CD4-positive, alpha-beta T cell treated with Interleukin-15 for 4 hours (primary cell): ENCODE data around the gene MPO.

ENCODE experiments used
- DNase-seq: peaks from one replicate; pipeline ENCODE4 v3.0.0-alpha.2; 2020; ENCODE audit warnings: low spot score

Gene MPO

DNA sequence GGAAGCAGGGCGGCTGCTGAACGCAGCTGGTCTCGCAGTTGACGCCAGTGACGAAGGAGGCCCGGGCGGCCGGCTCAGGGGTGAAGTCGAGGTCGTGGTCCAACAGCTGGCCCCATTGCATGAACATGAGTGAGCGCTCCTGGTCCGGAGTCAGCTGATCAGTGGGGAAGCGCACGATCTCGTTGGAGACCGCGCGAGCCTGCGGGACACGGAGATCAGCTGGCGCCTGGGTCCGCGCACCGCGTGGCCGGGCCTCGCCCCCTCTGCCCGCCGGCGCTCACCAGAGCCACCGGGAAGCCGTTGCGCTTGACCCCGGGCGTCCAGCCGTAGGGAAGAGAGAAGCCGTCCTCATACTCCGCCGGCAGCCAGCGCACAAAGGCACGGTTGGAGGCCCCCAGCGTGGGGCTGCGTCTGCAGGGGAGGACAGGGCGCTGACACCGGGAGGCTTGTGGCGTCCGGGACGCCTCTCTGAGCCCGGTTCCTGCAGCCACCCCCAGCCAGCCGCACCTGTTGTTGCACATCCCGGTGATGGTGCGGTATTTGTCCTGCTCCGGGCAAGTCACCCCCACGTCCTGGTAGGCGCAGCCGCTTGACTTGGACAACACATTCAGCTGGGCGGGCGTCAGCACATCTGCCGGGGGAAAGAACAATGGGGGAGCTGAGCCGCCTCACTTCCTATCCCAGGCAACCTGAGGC is 1.6 kb downstream of the MPO start:
- no peak for DNase-seq

DNA sequence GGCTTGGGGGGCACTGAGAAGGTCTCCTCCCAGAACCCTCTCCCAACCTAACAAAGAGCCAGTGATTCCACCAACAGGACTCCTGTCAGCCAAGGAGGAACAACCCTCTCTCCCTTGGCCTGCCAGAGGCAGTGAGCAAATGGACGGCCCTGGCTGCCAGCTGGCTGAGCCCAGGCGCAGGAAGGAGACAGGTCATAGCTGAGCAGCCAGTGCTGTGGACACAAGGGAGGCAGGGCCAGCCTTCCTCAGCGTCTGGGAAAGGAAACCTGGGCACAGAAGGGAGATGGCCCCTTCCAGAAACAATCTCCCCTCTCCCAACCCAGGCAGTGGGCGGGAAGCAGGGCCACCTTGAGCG is 2.1 kb downstream of the MPO start:
- no peak for DNase-seq

DNA sequence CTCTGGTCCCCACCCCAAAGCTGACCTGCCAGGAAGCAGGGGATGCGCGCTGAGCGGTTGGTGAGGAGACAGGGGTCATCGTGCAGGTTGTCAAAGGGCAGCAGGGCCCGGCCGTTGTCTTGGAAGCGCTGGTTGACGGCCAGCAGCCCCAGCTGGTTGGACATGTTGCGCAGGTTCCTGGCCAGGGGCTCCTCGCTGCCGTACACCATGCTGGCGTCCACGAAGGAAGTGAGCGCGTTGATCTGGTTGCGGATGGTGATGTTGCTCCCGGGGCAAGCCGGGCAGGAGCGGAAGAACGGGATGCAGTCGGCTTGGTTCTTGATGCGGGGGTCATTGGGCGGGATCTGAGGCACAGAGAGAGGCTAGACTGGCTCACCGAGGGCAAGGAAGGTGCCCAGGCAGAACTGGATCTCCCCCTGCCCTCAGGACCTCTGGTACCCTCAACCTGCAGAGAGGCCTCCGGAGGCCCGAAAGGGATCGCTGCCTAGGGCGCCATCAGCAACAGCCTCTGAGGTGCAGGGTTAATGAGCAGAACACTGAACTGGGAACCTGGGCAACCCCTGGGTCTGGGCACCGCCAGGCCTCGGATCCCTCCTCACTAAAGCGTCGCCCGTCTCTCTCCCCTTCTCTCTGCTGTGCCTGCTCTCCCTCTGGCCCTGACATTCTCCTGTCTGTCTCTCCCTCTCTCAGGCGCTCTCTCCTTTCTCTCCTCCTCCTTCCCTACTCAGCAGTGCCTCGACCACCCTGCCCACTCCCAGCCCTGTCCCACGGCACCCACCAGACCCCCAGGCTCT is 2.7 kb downstream of the MPO start:
- no peak for DNase-seq

DNA sequence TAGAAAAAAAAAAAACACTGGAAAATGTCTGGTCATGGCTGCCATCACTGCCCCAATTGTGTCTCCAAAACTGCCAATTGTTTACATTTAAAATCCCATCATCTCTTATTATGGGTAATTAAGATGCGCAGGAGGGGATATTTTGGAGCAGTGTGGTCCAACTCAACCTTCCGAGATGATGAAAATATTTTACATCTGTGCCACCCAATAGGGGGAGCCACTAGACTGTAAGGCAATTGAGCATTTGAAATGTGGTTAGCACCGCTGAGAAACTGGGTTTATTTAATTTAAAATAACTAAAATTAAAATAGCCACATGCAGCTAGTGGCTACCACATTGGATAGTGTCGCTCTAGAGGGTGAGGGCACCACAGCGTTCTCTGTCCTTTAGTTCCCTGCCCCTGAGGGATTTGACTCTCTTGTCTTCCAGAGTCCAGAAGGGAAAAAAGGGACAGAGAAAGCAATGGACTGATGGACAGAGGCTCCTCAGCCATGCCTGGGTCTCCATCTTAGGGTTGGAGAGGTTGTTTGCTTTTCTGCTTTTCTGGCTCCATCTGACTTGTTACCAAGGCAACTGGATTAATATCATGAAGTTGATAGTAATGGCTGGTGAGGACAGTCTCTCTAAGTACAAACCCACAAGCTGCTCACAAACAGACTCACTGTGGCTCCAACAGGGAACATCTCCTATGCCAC is 3.5 kb downstream of the MPO start:
- peak; percentile 25 for DNase-seq

- DNase-seq: no peak
Measured at GRCh38 chr17:58276423-58276822, 4.3 kb downstream of the MPO start.

GRCh38 chr17:58275417-58275816 is 5.3 kb downstream of the MPO start:
- no peak for DNase-seq

GRCh38 chr17:58273453-58274104 is 7.2 kb downstream of the MPO start:
- no peak for DNase-seq

GRCh38 chr17:58272367-58273280 is 8.1 kb downstream of the MPO start:
- no peak for DNase-seq

DNA sequence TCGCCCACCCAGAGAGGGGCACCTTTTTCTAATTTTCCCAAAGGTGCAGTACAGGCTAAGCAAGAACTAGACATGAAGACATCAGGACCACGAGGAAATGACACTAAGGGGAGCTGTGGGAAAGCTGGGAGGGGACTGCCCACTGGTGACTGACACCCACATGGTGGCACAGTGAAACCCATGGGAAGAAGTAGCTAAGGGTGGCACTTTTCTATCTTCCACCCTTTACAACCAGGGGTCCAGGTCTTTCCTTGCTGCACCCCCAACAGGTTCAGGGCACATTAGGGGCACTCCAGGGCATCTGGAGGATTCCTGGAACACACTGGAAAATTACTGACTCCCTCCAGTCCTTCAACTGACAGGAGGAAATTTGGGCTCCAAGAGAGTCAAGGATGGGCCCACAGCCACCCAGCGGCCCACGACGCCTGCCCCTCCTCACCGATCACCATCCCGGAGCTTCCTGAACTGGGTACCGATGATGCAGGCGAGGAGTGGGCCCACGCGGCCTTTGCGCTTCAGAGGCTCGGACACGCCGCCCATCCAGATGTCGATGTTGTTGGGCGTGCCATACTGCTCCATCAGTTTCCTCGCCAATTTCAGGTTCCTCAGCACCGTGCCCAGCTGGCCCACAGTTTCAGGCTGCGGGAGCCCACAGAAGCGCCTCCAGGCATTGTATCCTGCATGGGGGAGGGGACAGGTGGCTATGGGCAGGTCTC is 9.4 kb downstream of the MPO start:
- no peak for DNase-seq

DNA sequence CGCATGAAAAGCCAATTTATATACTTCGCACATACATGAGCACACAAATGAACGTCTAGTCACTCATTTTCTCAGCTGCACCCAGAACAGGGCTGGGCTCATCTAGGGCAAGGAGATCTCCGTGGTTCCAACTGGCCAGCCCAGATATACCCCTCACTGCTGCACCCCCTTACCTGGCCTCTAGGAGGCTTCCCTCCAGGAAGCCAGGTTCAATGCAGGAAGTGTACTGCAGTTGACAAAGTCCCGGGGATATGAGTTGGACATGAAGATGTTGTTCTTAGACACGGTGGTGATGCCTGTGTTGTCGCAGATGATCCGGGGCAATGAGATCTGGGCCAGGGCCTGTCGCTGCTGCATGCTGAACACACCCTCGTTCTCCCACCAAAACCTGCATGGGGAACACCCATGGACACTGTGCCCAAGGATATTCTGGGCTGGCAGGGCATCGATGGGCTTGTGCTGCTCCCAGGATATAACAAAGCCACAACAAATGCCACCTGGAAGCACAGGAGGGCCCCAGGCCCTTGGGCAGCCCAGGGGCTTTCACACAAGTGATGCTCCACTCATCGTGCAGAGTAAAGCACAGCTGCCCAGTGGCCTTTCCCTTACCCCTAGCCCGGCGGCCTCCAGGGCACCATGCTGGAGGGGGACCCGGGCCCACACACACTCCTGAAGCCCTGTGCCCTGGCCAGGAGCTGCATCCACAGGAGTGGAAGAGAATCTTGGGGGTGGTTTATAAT is 10.1 kb downstream of the MPO start:
- no peak for DNase-seq

- no peak for DNase-seq
Measured at GRCh38 chr17:58269557-58270291, 11.0 kb downstream of the MPO start.

DNA sequence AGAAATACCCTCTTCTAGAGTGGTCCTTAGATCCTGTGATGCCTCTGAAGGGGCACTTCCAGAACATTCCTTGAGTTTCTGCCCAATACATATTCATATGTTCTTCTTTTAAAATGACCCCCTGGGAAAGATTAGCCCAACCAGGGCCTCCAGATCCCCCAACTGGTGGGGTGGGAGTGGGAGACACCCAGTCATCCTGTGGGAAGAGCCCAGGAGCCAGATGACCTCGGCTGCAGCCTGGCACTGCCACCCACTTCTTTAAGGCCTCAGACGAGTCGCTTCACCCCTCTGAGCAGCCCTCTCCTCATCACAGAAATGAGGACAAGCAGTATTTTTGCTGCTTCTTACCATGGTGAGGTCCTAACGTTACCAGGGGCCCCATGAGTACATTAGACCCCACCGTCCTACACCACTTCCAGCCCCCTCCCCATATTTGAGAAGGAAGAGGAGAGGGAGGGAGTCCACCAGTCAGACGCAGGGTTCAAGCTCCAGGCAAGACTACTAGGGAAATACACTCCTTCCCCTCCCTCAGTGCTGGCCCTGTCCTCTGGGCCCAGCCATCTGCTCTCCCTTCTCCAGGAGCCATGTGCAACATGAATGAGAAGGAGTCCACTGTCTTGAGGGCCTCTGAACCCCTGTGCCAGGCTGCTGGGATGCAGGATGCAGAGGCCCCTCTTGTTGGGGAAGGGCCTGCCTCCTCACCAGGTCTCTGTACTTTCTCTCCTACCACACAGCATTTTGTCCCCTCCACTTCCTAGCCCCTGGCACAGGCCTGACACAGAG is 11.8 kb downstream of the MPO start:
- no peak for DNase-seq

DNA sequence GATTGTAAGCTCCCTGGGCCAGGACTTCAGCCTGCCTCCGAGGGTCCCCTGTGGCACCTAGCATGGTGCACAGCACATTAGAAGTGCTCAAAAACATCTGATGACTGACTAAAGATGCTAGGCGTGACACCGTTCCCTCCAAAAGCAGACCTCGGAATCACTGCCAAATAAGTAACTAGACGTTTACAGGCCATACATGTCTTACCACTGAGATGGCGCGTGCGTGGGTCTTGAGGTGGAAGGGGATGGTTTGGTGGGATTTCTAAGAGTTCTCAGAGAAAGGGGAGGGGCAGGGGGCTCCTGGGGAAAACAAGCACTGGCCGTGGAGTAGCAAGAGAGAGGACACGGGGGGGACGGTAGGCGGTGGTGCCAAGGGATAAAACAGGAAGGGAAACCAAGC is 12.4 kb downstream of the MPO start:
- DNase-seq: no peak

DNA sequence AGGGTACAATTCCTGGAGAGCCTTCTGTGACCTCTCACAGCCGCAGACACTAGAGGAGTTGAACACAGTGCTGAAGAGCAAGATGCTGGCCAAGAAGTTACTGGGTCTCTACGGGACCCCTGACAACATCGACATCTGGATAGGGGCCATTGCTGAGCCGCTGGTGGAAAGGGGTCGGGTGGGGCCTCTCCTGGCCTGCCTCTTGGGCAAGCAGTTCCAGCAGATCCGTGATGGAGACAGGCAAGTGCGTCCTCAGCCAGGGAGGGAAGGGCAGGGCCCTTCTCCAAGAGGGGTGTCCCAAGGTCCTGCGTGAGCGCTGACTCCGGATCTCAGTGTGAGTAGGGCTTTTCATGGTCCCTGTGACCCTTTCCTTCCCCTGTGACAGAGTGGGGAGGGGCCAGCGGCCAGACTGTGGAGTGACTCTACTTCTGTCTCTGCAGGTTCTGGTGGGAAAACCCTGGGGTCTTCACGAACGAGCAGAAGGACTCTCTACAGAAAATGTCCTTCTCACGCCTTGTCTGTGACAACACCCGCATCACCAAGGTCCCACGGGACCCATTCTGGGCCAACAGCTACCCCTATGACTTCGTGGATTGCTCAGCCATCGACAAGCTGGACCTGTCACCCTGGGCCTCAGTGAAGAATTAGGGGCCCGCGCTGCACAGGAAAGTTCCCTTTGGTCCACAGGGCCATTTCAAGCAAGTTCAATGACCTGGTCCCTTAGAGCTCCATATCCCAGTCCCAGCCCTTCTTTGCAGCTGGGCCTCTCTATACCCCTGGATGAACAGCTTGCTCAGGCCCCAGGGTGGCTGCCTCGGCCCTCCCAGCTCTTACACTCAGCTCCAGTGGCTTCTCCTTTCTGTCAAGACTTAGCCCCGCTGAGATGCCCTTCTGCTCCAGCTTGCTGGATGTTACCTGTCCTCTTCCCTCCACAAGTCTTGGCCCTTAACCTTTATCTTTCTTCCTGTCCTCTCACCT is 13.1 kb downstream of the MPO start:
- DNase-seq: no peak

DNA sequence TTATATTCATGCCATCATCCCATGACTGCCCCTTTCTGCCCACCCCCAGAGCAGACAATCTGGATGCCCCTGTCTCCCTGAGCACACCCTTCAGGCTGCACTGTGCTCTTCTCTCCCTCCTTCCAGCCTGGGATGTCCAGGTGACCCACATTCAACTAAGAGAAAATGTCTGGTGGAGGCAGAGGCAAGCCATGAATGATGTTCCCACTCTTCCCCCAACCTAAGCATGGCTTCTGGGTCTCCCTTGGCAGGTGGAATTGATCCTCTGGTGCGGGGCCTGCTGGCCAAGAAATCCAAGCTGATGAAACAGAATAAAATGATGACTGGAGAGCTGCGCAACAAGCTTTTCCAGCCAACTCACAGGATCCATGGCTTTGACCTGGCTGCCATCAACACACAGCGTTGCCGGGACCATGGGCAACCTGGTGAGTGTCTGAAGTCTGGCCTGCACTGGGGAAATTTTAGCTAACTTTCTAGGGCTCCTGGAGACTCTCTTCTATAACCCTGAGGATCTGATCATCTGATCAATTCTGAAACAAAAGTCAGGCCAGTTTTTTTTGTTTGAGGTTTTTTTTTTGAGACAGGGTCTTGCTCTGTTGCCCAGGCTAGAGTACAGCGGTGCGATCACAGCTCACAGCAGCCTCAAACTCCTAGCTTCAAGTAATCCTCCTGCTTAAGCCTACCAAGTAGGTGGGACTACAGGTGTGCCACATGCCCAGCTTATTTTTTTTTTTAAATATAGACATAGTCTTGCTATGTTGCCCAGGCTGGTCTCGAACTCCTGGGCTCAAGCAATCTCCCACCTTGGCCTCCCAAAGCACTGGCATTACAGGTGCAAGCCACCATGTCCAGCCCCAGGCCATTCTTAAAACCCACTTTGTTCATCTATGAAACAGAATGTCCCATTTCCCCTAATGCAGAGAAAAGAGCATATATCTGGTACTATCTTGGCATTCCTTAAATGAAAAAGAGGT is 14.5 kb downstream of the MPO start:
- DNase-seq: no peak

- no peak for DNase-seq
Measured at GRCh38 chr17:58265271-58265670, 15.5 kb downstream of the MPO start.
